ENCODE data around the gene PEX6. TPM values are rescaled to one million over a fixed set of nuclear protein-coding genes. Genes with fewer than 3 reads are reported as not detected.

Gene PEX6
- total and polyA plus RNA-seq, 2 of the 13 experiments (the other 11 are each of a cell fraction or from before 2014, with no cell fraction given), result 5.1 to 6.7 TPM

- TF ChIP-seq ZBTB44 (CRISPR knock-in tag; IDR thresholded peaks at IDR 0.05), result no peak
- TF ChIP-seq ZFP91 (CRISPR knock-in tag; IDR thresholded peaks at IDR 0.05; ENCODE audit: borderline replicate concordance), result peak; percentile 27; the same call in 1 of the 2 replicates
- no peak for TF ChIP-seq PATZ1 (CRISPR knock-in tag; IDR thresholded peaks at IDR 0.05)
- no peak for TF ChIP-seq SMARCE1 (IDR thresholded peaks at IDR 0.05; ENCODE audit: borderline replicate concordance)
- TF ChIP-seq TBX3 (IDR thresholded peaks at IDR 0.05; ENCODE audit: borderline replicate concordance), result no peak
- TF ChIP-seq, protein P1, sequence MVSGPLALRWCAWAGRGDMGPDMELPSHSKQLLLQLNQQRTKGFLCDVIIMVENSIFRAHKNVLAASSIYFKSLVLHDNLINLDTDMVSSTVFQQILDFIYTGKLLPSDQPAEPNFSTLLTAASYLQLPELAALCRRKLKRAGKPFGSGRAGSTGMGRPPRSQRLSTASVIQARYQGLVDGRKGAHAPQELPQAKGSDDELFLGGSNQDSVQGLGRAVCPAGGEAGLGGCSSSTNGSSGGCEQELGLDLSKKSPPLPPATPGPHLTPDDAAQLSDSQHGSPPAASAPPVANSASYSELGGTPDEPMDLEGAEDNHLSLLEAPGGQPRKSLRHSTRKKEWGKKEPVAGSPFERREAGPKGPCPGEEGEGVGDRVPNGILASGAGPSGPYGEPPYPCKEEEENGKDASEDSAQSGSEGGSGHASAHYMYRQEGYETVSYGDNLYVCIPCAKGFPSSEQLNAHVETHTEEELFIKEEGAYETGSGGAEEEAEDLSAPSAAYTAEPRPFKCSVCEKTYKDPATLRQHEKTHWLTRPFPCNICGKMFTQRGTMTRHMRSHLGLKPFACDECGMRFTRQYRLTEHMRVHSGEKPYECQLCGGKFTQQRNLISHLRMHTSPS (CRISPR knock-in tag; IDR thresholded peaks at IDR 0.05; ENCODE audit: low read depth), result no peak
- TF ChIP-seq DR1 (CRISPR knock-in tag; IDR thresholded peaks at IDR 0.05), result no peak
- TF ChIP-seq HNF4A (CRISPR knock-in tag; IDR thresholded peaks at IDR 0.05), result no peak
- 0 out of 2 replicates have a peak, but pooled peaks have one; percentile 44 for TF ChIP-seq ZNF615 (CRISPR knock-in tag; IDR thresholded peaks at IDR 0.05; ENCODE audit: borderline replicate concordance)
- TF ChIP-seq FOXA1 (IDR thresholded peaks at IDR 0.05), result no peak
- TF ChIP-seq FOXA1 (CRISPR knock-in tag; IDR thresholded peaks at IDR 0.05), result no peak
- TF ChIP-seq SMC3 (IDR thresholded peaks at IDR 0.05; ENCODE audit: low read length), result peak; percentile 88
- no peak for TF ChIP-seq ZMYM3 (CRISPR knock-in tag; IDR thresholded peaks at IDR 0.05)
- no peak for TF ChIP-seq ATF1 (CRISPR knock-in tag; IDR thresholded peaks at IDR 0.05)
- TF ChIP-seq TMF1 (CRISPR knock-in tag; IDR thresholded peaks at IDR 0.05; ENCODE audit: low read depth), result no peak
- TF ChIP-seq ZNF616 (CRISPR knock-in tag; IDR thresholded peaks at IDR 0.05; ENCODE audit: low read depth), result no peak
- TF ChIP-seq NCOA5 (CRISPR knock-in tag; IDR thresholded peaks at IDR 0.05), result no peak
- TF ChIP-seq SSRP1 (CRISPR knock-in tag; IDR thresholded peaks at IDR 0.05), result no peak
- TF ChIP-seq, protein P2, sequence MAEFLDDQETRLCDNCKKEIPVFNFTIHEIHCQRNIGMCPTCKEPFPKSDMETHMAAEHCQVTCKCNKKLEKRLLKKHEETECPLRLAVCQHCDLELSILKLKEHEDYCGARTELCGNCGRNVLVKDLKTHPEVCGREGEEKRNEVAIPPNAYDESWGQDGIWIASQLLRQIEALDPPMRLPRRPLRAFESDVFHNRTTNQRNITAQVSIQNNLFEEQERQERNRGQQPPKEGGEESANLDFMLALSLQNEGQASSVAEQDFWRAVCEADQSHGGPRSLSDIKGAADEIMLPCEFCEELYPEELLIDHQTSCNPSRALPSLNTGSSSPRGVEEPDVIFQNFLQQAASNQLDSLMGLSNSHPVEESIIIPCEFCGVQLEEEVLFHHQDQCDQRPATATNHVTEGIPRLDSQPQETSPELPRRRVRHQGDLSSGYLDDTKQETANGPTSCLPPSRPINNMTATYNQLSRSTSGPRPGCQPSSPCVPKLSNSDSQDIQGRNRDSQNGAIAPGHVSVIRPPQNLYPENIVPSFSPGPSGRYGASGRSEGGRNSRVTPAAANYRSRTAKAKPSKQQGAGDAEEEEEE (CRISPR knock-in tag; IDR thresholded peaks at IDR 0.05; ENCODE audit: borderline replicate concordance), result no peak
Measured at GRCh38 chr6:43009124-43009523, 30.1 kb upstream of the PEX6 start (continued).

All from HepG2 (cell line).